Measurements from ENCODE around the gene RPL31. TPM values are rescaled to one million over a fixed set of nuclear protein-coding genes. Genes with fewer than 3 reads are reported as not detected.

The RPL31 gene
- total RNA-seq, 2 donors from 2014 or later, result 797 to 1,305 TPM

- no peak for TF ChIP-seq POLR2AphosphoS5 (IDR thresholded peaks at IDR 0.05)
- TF ChIP-seq CTCF (IDR thresholded peaks at IDR 0.05), result no peak
- TF ChIP-seq POLR2A (IDR thresholded peaks at IDR 0.05), result no peak
- intact Hi-C loops (cut with DNase I), result no loop called here
- H3K36me3 ChIP-seq, result peaks cover 0 to 6% of the 10 kb centered on the region in 2 donors
- H3K4me3 ChIP-seq, result no peak overlapping the region
- H3K4me1 ChIP-seq (replicated peaks), result no peaks in the 10 kb centered on the region
- DNase-seq (ENCODE audit: low spot score), result no peak
- H3K9me3 ChIP-seq, result no peaks in the 10 kb centered on the region
- 56% methylated on average over 8 of the region's 8 CpGs for WGBS
- no peak overlapping the region for H3K27ac ChIP-seq
- no peaks in the 10 kb centered on the region for H3K27me3 ChIP-seq (replicated peaks; ENCODE audit: insufficient read depth)
Observed at GRCh38 chr2:101018934-101019333, 16.8 kb downstream of the RPL31 start.

- no peaks in the 10 kb centered on the region for H3K27me3 ChIP-seq (replicated peaks; ENCODE audit: insufficient read depth)
- no peak overlapping the region for H3K27ac ChIP-seq
- peaks cover 2 to 6% of the 10 kb centered on the region in 2 donors for H3K36me3 ChIP-seq
- H3K4me1 ChIP-seq (replicated peaks), result peaks cover 6% of the 10 kb centered on the region
- TF ChIP-seq POLR2AphosphoS5 (IDR thresholded peaks at IDR 0.05) (no peak), POLR2A (IDR thresholded peaks at IDR 0.05) (no peak), CTCF (IDR thresholded peaks at IDR 0.05) (no peak)
- H3K9me3 ChIP-seq, result no peaks in the 10 kb centered on the region
- no peak for DNase-seq (ENCODE audit: low spot score)
- WGBS, result 92% methylated on average over 16 of the region's 16 CpGs
- intact Hi-C loops (cut with DNase I), result no loop called here
- no peak overlapping the region for H3K4me3 ChIP-seq
Observed at GRCh38 chr2:101022221-101022620, 20.1 kb downstream of the RPL31 start.

- H3K27ac ChIP-seq, result no peak overlapping the region
- H3K27me3 ChIP-seq (replicated peaks; ENCODE audit: insufficient read depth), result no peaks in the 10 kb centered on the region
- no peaks in the 10 kb centered on the region for H3K9me3 ChIP-seq
- no peak for DNase-seq (ENCODE audit: low spot score)
- WGBS, result 98% methylated on average over 6 of the region's 6 CpGs
- intact Hi-C loops (cut with DNase I), result no loop called here
- H3K4me1 ChIP-seq (replicated peaks), result peaks cover 6% of the 10 kb centered on the region
- peaks cover 2 to 6% of the 10 kb centered on the region in 2 donors for H3K36me3 ChIP-seq
- TF ChIP-seq POLR2AphosphoS5 (IDR thresholded peaks at IDR 0.05) (no peak), POLR2A (IDR thresholded peaks at IDR 0.05) (no peak), CTCF (IDR thresholded peaks at IDR 0.05) (no peak)
- H3K4me3 ChIP-seq, result no peak overlapping the region
Observed at GRCh38 chr2:101023327-101024107, 21.4 kb downstream of the RPL31 start.

GRCh38 chr2:101025561-101025960, 23.5 kb downstream of the RPL31 start:
- H3K4me3 ChIP-seq, result no peak overlapping the region
- WGBS, result 88% methylated on average over 6 of the region's 6 CpGs
- intact Hi-C loops (cut with DNase I), result no loop called here

More at GRCh38 chr2:101025561-101025960, 23.5 kb downstream of the RPL31 start:
- Histone ChIP-seq H3K36me3 (peaks cover 2 to 6% of the 10 kb centered on the region in 2 donors), H3K4me1 (replicated peaks) (peaks cover 6% of the 10 kb centered on the region), H3K27ac (no peak overlapping the region), H3K9me3 (no peaks in the 10 kb centered on the region), H3K27me3 (replicated peaks; ENCODE audit: insufficient read depth) (no peaks in the 10 kb centered on the region)
- TF ChIP-seq CTCF (IDR thresholded peaks at IDR 0.05) (no peak), POLR2A (IDR thresholded peaks at IDR 0.05) (no peak), POLR2AphosphoS5 (IDR thresholded peaks at IDR 0.05) (no peak)
- DNase-seq (ENCODE audit: low spot score), result no peak
